ENCODE data around the gene ADTRP.

ADTRP gene

DNA sequence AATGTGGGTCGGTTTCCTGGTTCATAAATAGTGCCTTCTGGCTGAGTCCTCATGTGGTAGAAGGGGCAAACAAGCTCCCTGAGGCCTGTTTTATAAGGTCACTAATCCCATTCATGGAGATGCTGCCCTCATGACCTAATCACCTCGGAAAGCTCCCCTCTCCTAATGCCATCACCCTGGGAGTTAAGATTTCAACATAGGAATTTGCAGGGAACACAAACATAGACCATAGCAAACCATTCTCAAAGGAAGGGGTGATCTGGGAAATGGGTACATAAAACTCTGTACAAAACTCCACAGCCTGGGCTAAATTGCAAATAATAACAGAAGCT lies 1.5 kb upstream of the ADTRP start:
- intact Hi-C loops (cut with DNase I) = no loop called here

GRCh38 chr6:11779329-11780096 lies 910 bp upstream of the ADTRP start:
- intact Hi-C loops (cut with DNase I) = no loop called here
- DNase-seq = peak in 35 of 42 donors; percentile 9 to 85 (median 42)

More for the DNA sequence above, 1.5 kb upstream of the ADTRP start:
- no peak for DNase-seq

GRCh38 chr6:11778036-11778435 lies 567 bp downstream of the ADTRP start:
- no peak for DNase-seq
- intact Hi-C loops (cut with DNase I) = no loop called here

- intact Hi-C loops (cut with DNase I) = no loop called here
- no peak for DNase-seq
These were observed 2.7 kb downstream of the ADTRP start for GRCh38 chr6:11775791-11776409.

- intact Hi-C loops (cut with DNase I) = no loop called here
- DNase-seq = no peak
These were observed 4.2 kb downstream of the ADTRP start for GRCh38 chr6:11774426-11774825.

GRCh38 chr6:11773581-11773980 lies 5.0 kb downstream of the ADTRP start:
- intact Hi-C loops (cut with DNase I) = no loop called here
- DNase-seq = no peak

DNA sequence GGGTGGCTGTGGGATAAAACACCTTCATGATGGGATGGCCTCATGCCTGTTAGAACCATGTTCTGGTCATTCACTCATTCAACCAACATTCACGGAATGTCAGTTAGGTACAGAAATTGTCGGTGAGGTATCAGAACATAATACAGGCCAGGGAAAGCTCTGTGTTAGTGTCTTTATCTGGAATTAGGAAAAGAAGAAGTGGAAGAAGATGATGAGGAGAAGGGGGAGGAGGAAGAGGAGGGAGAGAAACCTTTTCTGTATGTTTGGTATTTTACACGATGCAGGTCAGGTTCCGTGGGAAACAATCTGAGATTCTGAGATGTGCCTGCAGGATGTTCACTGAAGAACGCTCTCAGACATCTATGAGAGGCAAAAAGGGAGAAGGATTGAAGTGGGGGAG lies 5.6 kb downstream of the ADTRP start:
- intact Hi-C loops (cut with DNase I) = no loop called here
- DNase-seq = no peak

GRCh38 chr6:11772109-11772825 lies 6.3 kb downstream of the ADTRP start:
- intact Hi-C loops (cut with DNase I) = no loop called here
- DNase-seq = no peak

GRCh38 chr6:11771473-11772048 lies 7.0 kb downstream of the ADTRP start:
- DNase-seq = no peak
- intact Hi-C loops (cut with DNase I) = no loop called here

DNA sequence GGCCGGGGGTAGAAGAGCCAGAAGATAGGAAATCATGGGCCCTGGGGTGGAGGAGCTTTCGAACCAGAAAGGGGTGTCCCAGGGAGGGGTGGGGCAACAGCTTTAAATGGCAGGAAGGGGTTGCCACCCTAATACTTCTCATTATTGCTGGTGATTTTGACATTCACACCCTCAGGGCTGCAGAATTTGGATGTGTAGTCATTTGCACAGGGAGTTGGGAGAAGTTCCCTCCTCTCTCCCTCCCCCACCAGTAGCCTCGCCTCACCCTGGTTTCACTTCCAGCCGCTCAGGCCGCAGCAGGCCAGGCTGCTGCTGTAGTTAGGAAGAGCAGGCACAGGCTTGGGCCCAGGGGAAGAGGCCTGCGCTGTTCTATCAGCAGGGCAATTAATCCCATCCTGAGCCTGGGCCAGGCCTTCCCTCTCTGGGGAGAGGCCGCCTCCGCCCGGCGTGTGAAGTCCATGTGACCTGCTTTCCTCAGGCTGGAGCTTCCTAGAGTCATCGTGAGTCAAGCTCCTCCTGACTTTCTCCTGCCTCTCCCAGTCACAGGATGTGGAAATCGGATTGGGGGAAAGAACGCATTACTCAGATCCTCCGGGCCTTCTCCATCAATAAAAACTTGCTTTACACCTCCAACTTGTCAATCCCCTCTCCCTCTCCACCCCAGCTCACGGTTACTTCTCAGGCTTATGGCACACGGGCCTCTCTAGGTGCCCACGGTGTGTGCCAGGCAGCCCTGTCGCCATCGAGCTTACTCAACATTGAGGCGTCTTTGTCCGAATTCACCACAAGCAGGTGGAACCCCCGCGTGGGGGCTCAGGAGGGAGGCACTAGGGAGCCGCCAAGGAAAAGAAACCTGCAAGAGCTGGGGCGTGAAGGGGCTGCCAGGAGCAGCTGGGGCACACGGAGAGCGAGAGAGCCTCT lies 7.8 kb downstream of the ADTRP start:
- intact Hi-C loops (cut with DNase I) = no loop called here
- DNase-seq = peak in 31 of 42 donors; percentile 6 to 52 (median 25)

DNA sequence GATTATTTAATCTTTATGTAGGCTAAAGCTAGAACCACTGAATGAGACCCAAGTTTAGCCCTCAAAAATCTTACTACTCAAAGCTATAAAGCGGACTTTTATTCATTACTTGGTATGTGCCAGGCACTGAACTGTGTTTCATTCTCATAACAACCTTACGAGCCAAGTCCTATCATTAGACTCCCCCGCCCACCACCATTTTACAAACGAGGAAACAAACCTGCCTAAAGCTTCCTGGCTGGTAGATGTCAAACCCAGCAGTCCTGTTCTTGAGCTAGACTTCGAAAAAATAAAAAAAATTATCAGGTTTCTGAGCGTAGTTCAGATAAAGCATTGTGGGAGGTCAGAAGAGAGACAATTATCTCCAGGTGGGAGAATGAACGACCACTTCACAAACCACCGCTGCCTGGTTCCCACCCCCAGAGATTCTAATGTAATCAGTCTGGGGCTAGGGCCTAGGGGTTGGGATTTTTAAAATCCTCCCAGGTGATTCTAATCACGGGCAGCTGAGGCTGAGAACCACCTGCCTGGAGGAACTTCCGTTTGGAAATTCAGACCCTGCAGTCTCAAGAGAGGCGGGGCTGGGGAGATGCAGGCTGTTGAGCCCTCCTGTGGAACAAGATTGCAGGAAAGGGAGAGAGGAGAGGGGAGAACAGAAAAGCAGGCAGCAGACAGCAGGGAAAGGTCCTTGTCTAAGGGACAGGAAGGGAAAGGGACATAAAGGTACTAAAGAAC lies 8.6 kb downstream of the ADTRP start:
- DNase-seq = no peak
- intact Hi-C loops (cut with DNase I) = no loop called here

GRCh38 chr6:11769244-11769643 lies 9.4 kb downstream of the ADTRP start:
- DNase-seq = no peak
- intact Hi-C loops (cut with DNase I) = no loop called here

DNA sequence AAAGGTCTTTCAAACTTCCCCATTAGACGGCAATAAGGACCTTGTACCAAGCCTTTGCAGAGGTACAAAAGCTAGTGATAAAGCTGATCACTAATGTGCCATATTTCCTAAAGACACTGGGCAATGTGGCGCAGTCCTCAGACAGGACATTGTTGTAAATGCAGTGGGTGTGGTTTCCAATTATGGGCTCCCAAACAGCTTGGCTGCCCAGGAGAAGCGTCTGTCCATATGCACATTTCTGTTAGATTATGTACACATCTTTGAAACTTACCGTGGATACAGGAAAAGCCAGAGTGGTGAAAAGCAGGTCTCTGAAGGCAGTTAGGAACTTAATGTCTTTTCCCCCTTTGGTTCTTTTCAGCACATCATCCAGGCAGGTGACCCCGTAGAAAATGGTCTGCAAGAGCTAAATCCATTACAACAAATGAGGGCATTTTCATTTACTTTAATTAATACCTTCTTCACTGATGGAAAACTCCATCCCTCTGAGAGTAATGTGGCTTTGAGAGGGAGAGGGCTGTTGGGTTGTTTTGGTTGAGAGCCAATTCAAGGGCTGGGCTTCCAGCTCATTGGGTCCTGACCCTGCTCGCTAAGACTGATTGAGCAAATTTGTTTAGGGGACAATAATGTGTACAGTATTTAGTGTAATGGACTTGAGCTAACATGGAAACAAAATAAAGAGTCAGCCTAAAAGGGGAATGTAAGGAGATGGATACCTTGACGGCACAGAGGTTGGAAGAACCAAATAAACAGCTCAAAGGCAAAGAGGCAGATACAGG lies 10.4 kb downstream of the ADTRP start:
- intact Hi-C loops (cut with DNase I) = no loop called here
- DNase-seq = no peak

DNA sequence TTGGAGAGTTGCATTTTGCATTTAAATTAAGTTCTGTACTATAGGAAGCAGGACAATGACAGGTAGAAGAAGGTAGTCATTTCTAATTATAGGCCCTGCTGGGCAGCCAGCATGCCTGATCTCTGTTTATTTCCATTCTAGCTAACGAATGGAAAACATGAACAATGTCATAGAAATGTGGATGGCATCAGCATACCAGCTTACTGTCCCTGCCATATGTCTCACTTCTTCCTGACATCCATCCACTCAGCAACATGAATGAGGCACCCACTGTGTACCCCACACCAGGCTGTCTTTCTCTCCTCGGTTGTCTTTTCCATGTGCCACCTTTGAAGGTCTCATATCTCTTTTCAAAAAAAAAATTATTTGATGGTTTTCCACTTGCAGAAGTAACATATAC lies 11.1 kb downstream of the ADTRP start:
- no peak for DNase-seq

GRCh38 chr6:11766589-11767450 lies 11.8 kb downstream of the ADTRP start:
- no peak for DNase-seq
- intact Hi-C loops (cut with DNase I) = no loop called here

More for the DNA sequence above, 11.1 kb downstream of the ADTRP start:
- intact Hi-C loops (cut with DNase I) = no loop called here

GRCh38 chr6:11766043-11766442 lies 12.6 kb downstream of the ADTRP start:
- no peak for DNase-seq
- intact Hi-C loops (cut with DNase I) = no loop called here

DNA sequence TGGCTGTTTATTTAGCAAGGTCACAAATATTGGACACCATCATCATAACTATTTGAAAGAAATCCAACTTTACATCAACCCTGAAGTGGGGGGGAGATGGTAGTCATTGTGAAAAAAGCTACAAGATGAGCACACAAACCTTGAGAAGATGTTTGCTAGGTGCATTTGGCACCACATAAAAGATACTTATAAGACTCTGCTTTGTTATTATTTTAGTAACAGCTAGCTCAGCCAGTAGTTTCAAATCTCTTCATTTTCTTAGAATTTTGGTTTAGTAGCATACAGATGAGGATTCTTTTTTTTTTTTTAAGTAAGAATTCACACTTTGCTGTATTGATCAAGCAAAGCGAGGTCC lies 14.4 kb downstream of the ADTRP start:
- intact Hi-C loops (cut with DNase I) = no loop called here
- DNase-seq = no peak

All from head of caudate nucleus (tissue), 42 donors.